ENCODE measurements around the gene SSBP3.

Gene SSBP3

DNA sequence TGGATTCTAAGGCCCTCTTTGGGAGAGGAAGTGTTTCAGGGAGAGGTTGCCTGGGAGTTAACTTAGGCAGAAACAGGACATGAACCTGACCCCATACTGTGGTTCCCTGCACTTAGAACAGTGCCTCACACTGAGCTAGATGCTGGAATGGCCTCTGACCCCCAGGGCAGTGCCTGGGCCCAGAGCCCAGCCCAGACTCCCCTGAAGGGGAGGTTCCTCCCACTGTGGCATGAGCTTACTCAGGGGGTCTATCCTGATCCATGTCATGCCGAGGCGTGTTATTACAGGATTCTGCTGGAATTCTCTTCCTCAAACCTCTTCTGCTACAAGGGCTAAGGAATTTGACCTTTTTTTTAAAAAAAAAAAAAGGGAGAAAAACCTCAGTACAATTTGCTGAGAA is 134.1 kb downstream of the SSBP3 start:
- TF ChIP-seq CTCF (IDR thresholded peaks at IDR 0.05; ENCODE audit: insufficient read depth, missing control alignments) = no peak
- DNase-seq (ENCODE audit: insufficient read length, low spot score) = no peak
- no peak for FAIRE-seq

- DNase-seq (ENCODE audit: insufficient read length, low spot score) (no peak), FAIRE-seq (no peak)
- TF ChIP-seq CTCF (IDR thresholded peaks at IDR 0.05; ENCODE audit: insufficient read depth, missing control alignments) = no peak
Measured at GRCh38 chr1:54271341-54271740, 134.9 kb downstream of the SSBP3 start.

DNA sequence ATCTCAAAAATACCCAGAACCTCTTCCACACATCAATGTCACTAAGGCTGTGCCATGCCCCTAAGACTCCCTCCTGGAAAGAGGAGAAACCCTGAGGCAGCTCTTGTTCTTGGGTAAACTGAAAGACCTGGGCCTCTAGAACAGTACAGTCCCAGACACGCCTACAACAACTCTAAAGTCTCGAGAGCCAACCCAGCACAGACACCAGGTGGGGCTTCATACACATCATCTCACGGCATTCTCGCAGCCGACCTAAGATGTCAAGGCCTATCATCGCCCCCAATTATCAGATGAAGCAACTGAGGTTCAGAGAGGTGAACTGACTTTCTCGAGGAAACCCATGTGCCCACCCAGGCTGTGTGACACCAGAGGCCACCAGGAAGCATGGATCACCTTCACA is 135.7 kb downstream of the SSBP3 start:
- DNase-seq (ENCODE audit: insufficient read length, low spot score) = no peak
- TF ChIP-seq CTCF (IDR thresholded peaks at IDR 0.05; ENCODE audit: insufficient read depth, missing control alignments) = no peak
- no peak for FAIRE-seq

- FAIRE-seq (no peak), DNase-seq (ENCODE audit: insufficient read length, low spot score) (no peak)
- TF ChIP-seq CTCF (IDR thresholded peaks at IDR 0.05; ENCODE audit: insufficient read depth, missing control alignments) = no peak
Measured at GRCh38 chr1:54268762-54269297, 137.4 kb downstream of the SSBP3 start.

- TF ChIP-seq CTCF (IDR thresholded peaks at IDR 0.05; ENCODE audit: insufficient read depth, missing control alignments) = no peak
- DNase-seq (ENCODE audit: insufficient read length, low spot score) (no peak), FAIRE-seq (no peak)
Measured at GRCh38 chr1:54267815-54268761, 138.1 kb downstream of the SSBP3 start.

DNA sequence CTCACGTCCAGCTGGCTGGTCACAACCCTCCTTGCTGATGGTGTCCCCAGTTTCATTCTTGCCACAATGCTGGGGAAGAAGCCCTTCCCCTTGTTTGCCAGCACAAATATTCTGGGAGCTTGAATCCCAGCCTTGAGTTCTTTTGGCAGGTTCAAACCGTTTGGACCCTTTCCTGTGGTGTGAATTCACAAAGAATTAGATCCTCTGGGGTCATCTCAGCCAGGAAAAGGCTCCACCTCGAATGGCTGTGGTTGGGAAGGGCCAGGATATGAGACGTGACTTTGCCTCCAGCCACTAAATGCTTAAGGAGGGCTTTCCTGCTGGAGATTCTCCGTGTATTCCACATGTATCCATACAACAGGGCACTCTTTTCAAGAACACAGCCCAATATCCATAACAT is 139.3 kb downstream of the SSBP3 start:
- no peak for DNase-seq (ENCODE audit: insufficient read length, low spot score)
- no peak for FAIRE-seq
- TF ChIP-seq CTCF (IDR thresholded peaks at IDR 0.05; ENCODE audit: insufficient read depth, missing control alignments) = no peak

- no peak for TF ChIP-seq CTCF (IDR thresholded peaks at IDR 0.05; ENCODE audit: insufficient read depth, missing control alignments)
- DNase-seq (ENCODE audit: insufficient read length, low spot score) (no peak), FAIRE-seq (no peak)
Measured at GRCh38 chr1:54266195-54266594, 140.0 kb downstream of the SSBP3 start.

Data from D721Med (cell line).